ENCODE measurements around the gene CPNE9. TPM values are rescaled to one million over a fixed set of nuclear protein-coding genes. Genes with fewer than 3 reads are reported as not detected.

CPNE9 gene
- total RNA-seq, 1 experiment from 2014 or later = 0.38 TPM

DNA sequence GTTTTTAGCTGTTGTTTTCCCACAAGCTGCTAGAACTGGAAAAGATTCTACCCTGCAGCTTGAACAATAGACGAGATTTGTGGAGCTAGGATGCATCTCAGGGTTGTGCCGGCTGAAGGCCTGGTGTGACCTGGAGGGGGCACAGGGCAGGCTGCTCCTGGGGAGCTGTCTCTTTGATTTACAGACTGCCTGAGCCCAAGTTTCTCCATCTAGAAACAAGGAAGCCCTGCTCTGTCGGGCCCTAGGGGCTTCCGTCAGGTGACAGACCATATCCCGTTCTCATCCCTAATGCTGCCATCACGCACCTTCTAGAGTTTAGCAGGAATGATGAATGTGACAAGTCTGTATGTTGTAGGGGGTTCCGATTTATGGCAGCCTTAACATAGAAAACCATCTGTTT is 7.9 kb upstream of the CPNE9 start:
- no peak for DNase-seq
- Histone ChIP-seq H3K36me3 (replicated peaks; ENCODE audit: control insufficient read depth, insufficient read depth, low read length) (peaks cover 5% of the 10 kb centered on the region), H3K4me3 (ENCODE audit: insufficient read depth, low read depth, low read length) (no peak overlapping the region), H3K27me3 (ENCODE audit: control insufficient read depth, insufficient read depth, low read length) (no peaks in the 10 kb centered on the region)

DNA sequence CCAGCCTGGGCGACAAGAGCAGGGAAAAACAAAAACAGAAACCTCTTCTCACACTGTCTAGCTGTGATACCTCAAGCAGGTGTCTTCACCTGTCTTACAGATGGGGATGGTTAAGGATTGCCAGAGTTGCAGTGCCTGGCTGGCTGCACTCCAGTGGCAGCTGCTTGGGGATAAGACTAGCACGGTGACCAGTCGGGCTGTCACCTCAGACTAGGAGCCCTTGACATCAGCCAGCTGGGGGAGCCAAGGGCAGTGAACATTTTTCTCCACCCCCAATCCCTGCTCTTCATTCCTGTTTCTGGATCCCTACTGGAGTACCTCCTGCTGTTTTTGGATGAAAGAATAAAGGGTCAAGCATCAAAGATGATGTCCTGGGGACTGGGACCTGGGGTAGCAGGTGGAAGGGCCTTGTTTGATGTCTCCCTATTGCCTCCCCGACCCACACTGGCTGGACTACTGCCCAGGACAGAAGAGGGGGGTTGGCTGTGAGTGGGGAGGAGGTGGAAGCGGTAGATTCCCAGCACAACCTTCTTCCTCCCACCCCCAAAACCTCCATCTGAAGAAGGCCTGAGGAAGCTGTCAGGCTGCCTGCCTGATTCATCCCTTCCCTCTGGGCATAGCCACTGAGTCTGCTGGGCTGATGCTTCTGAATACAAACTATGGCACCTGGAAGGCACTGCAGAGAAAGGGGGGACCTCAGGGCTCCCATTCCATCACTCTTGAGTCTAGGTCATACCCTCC is 7.0 kb upstream of the CPNE9 start:
- DNase-seq = no peak
- H3K4me3 ChIP-seq (ENCODE audit: insufficient read depth, low read depth, low read length) = no peak overlapping the region
- H3K27me3 ChIP-seq (ENCODE audit: control insufficient read depth, insufficient read depth, low read length) = no peaks in the 10 kb centered on the region
- peaks cover 5% of the 10 kb centered on the region for H3K36me3 ChIP-seq (replicated peaks; ENCODE audit: control insufficient read depth, insufficient read depth, low read length)

DNA sequence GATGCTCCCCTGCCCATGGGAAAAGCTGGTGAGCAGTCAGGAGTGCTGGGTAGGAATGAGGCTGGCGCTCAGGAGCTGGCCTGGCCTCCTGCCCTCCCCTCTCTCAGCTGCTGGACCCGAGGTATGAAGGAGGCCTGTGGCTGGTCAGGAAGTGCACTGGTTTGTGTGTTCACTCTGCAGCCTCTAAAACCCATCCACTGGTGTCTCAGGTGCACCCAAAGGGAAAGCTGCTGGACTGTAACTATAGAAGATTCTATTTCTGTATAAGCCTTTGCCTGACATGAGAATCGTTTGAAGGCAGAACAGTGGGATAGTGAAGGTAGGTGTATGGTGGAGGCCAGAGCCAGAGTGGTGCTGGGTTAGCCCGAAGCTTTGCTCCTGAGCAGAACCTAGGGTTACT is 5.7 kb upstream of the CPNE9 start:
- DNase-seq = no peak
- peaks cover under 1% of the 10 kb centered on the region; the same call in 1 of the 2 replicates for H3K27me3 ChIP-seq (ENCODE audit: control insufficient read depth, insufficient read depth, low read length)
- H3K4me3 ChIP-seq (ENCODE audit: insufficient read depth, low read depth, low read length) = no peak overlapping the region
- peaks cover 4% of the 10 kb centered on the region for H3K36me3 ChIP-seq (replicated peaks; ENCODE audit: control insufficient read depth, insufficient read depth, low read length)

DNA sequence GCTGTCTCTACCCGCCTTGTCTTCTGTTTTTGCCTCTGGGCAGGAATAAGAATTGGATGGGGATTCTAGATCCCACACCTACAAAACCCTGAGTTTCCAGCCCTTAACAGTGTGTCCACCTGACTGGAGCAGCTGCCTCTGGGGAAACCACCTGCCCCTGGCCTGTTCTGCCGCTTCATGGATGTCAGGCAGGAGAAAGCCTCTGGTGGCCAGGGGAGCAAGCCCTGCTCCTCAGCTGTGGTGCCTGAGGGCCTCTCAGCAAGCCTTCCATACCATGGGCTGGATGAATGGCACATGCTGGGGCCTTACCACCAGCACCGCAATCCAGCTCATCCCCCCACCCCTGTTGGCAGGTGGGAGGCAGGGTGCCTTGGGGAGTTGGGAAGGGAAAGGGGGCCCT is 5.3 kb upstream of the CPNE9 start:
- peaks cover 5% of the 10 kb centered on the region; the same call in 1 of the 2 replicates for H3K27me3 ChIP-seq (ENCODE audit: control insufficient read depth, insufficient read depth, low read length)
- no peak overlapping the region for H3K4me3 ChIP-seq (ENCODE audit: insufficient read depth, low read depth, low read length)
- no peak for DNase-seq
- peaks cover 4% of the 10 kb centered on the region for H3K36me3 ChIP-seq (replicated peaks; ENCODE audit: control insufficient read depth, insufficient read depth, low read length)

DNA sequence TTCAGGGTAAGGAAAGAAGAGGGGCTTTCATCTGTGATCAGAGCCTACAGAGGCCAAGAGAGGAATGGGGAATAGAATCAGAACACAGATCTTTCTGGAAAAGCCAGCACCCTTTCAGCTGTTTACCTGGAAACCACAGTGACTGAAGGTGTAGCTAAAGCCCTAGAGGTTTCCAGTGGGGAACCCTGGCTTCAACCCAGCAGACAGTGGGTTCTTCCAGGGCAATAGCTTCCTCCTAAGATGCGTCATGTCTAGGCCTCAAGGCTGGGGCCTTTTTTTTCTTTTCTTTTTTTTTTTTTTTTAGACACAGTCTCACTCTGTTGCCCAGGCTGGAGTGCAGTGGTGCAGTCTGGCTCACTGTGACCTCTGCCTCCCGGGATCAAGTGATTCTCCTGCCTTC is 3.1 kb upstream of the CPNE9 start:
- H3K36me3 ChIP-seq (replicated peaks; ENCODE audit: control insufficient read depth, insufficient read depth, low read length) = peaks cover 1% of the 10 kb centered on the region
- H3K4me3 ChIP-seq (ENCODE audit: insufficient read depth, low read depth, low read length) = no peak overlapping the region
- peaks cover 18% of the 10 kb centered on the region for H3K27me3 ChIP-seq (ENCODE audit: control insufficient read depth, insufficient read depth, low read length)
- no peak for DNase-seq

DNA sequence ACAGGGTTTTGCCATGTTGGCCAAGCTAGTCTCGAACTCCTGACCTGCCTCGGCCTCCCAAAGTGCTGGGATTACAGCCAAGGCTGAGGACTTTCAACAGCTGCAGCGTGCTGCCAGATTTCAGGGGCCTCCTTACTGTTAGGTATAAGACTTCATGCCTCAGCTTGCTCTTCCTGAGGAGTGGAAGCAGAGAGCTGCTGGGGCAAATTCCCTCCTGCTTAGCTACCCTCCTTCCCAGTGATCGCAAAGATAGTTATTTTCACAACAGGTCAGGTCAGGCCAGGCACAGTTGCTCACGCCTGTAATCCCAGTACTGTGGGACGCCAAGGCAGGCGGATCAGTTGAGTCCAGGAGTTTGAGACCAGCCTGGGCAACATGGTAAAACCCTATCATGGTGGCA is 2.6 kb upstream of the CPNE9 start:
- no peak for DNase-seq
- Histone ChIP-seq H3K27me3 (ENCODE audit: control insufficient read depth, insufficient read depth, low read length) (peaks cover 21% of the 10 kb centered on the region), H3K4me3 (ENCODE audit: insufficient read depth, low read depth, low read length) (no peak overlapping the region), H3K36me3 (replicated peaks; ENCODE audit: control insufficient read depth, insufficient read depth, low read length) (peaks cover 1% of the 10 kb centered on the region)

DNA sequence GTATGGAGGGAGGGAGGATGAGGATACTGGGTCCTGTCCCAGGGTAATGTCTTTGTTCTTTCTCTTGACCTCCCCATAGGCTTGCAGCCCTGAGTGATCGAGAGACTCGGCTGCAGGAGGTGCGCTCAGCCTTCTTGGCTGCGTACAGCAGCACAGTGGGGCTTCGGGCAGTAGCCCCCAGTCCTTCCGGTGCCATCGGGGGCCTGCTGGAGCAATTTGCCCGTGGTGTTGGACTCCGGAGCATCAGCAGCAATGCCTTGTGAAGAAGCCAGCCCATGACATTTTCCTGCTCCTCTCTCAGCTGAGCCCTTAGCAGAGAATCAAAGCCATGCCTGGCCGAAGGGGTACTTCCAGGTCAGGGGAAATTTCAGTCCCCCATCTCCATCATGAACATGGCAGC is 1.9 kb upstream of the CPNE9 start:
- Histone ChIP-seq H3K27me3 (ENCODE audit: control insufficient read depth, insufficient read depth, low read length) (peaks cover 25% of the 10 kb centered on the region), H3K36me3 (replicated peaks; ENCODE audit: control insufficient read depth, insufficient read depth, low read length) (peaks cover 1% of the 10 kb centered on the region), H3K4me3 (ENCODE audit: insufficient read depth, low read depth, low read length) (no peak overlapping the region)
- DNase-seq = no peak

GRCh38 chr3:9703240-9703639 is 393 bp upstream of the CPNE9 start:
- H3K4me3 ChIP-seq (ENCODE audit: insufficient read depth, low read depth, low read length) = no peak overlapping the region

DNA sequence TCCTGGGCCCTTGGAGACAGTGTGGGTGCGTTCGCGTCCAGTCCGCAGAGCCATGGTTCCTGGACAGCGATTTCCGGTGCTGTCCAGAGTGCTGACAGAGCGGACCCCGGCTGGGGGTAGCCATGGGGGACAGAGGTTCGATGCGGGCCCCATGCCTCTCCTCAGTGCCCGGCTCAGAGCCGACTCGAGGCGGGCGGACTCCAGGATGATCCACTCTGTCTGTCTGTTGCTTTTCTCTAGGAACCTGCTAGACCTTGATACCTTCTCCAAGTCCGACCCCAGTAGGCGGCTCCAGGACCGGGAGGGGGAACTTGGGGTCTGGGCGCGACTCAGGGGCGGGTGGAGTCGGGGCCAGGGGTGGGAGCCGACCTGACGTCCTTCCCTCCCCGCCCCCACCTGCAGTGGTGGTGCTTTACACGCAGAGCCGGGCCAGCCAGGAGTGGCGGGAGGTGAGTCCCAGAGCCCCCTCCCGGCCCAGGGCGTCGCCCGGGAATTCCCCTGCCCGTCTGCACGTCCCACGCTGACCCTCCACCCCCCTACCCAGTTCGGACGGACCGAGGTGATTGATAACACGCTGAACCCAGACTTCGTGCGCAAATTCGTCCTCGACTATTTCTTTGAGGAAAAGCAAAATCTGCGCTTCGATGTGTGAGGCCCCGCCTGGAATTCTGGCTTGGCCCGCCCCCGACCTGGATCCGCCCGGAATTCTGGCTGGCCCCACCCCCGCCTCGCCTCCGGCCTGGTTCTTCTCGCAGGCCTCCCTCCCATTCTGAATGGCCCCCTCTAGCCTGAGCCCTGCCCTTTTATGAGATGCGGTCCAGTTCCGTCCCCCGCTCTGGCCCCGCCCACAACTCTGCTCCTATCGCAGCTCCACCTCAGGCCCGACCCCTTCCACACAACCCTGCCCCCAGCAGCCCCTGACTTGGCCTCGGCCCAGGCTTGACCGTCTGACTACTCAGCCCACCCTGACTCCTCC is 1.0 kb downstream of the CPNE9 start:
- peak; percentile 98 for DNase-seq

More at GRCh38 chr3:9703240-9703639, 393 bp upstream of the CPNE9 start:
- no peaks in the 10 kb centered on the region; the same call in 1 of the 2 replicates for H3K36me3 ChIP-seq (replicated peaks; ENCODE audit: control insufficient read depth, insufficient read depth, low read length)
- peaks cover 26% of the 10 kb centered on the region for H3K27me3 ChIP-seq (ENCODE audit: control insufficient read depth, insufficient read depth, low read length)
- DNase-seq = no peak

GRCh38 chr3:9710174-9710739 is 6.6 kb downstream of the CPNE9 start:
- peaks cover 13% of the 10 kb centered on the region for H3K27me3 ChIP-seq (ENCODE audit: control insufficient read depth, insufficient read depth, low read length)
- no peak for DNase-seq
- no peak overlapping the region for H3K4me3 ChIP-seq (ENCODE audit: insufficient read depth, low read depth, low read length)
- no peaks in the 10 kb centered on the region for H3K36me3 ChIP-seq (replicated peaks; ENCODE audit: control insufficient read depth, insufficient read depth, low read length)

More for the DNA sequence above, 1.0 kb downstream of the CPNE9 start:
- no peaks in the 10 kb centered on the region for H3K36me3 ChIP-seq (replicated peaks; ENCODE audit: control insufficient read depth, insufficient read depth, low read length)
- H3K27me3 ChIP-seq (ENCODE audit: control insufficient read depth, insufficient read depth, low read length) = peaks cover 28% of the 10 kb centered on the region
- peak overlapping the region; percentile 42 for H3K4me3 ChIP-seq (ENCODE audit: insufficient read depth, low read depth, low read length)

DNA sequence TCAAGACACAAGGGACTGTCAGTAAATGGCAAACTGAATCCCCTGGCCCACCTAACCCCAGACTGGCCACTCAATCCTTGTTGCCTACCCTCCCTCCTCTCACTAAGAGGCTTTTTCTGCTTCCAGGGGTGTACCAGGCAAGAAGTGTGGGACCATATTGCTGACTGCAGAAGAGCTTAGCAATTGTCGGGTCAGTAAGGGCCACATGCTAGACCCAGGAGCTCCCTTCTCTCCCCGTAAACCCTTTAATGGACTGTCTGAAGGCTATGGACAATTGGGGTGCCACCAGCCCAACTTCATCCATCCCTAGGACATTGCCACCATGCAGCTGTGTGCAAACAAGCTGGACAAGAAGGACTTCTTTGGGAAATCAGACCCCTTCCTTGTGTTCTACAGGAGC is 8.8 kb downstream of the CPNE9 start:
- Histone ChIP-seq H3K4me3 (ENCODE audit: insufficient read depth, low read depth, low read length) (no peak overlapping the region), H3K36me3 (replicated peaks; ENCODE audit: control insufficient read depth, insufficient read depth, low read length) (no peaks in the 10 kb centered on the region), H3K27me3 (ENCODE audit: control insufficient read depth, insufficient read depth, low read length) (peaks cover 3% of the 10 kb centered on the region; the same call in 1 of the 2 replicates)
- no peak for DNase-seq

GRCh38 chr3:9713142-9713541 is 9.5 kb downstream of the CPNE9 start:
- Histone ChIP-seq H3K4me3 (ENCODE audit: insufficient read depth, low read depth, low read length) (no peak overlapping the region), H3K36me3 (replicated peaks; ENCODE audit: control insufficient read depth, insufficient read depth, low read length) (no peaks in the 10 kb centered on the region), H3K27me3 (ENCODE audit: control insufficient read depth, insufficient read depth, low read length) (peaks cover 3% of the 10 kb centered on the region; the same call in 1 of the 2 replicates)
- DNase-seq = no peak

DNA sequence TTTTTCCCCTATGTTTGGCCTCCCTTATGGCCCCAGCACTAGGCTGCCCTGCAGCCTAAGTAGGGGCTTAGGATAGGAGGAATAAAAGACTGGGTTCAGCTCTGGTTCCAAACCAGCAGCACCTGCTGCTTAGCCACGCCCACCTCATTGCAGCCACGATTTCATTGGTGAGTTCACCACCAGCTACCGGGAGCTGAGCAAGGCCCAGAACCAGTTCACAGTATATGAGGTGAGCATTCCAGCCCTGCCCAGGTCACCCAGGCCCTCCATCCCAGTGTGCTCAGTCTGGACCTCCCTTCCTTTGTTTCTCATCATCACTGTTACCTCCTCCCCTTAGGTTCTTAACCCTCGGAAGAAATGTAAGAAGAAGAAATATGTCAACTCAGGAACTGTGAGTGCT is 11.5 kb downstream of the CPNE9 start:
- H3K36me3 ChIP-seq (replicated peaks; ENCODE audit: control insufficient read depth, insufficient read depth, low read length) = no peaks in the 10 kb centered on the region
- DNase-seq = peak; percentile 85
- H3K4me3 ChIP-seq (ENCODE audit: insufficient read depth, low read depth, low read length) = no peak overlapping the region
- peaks cover 2% of the 10 kb centered on the region; the same call in 1 of the 2 replicates for H3K27me3 ChIP-seq (ENCODE audit: control insufficient read depth, insufficient read depth, low read length)

DNA sequence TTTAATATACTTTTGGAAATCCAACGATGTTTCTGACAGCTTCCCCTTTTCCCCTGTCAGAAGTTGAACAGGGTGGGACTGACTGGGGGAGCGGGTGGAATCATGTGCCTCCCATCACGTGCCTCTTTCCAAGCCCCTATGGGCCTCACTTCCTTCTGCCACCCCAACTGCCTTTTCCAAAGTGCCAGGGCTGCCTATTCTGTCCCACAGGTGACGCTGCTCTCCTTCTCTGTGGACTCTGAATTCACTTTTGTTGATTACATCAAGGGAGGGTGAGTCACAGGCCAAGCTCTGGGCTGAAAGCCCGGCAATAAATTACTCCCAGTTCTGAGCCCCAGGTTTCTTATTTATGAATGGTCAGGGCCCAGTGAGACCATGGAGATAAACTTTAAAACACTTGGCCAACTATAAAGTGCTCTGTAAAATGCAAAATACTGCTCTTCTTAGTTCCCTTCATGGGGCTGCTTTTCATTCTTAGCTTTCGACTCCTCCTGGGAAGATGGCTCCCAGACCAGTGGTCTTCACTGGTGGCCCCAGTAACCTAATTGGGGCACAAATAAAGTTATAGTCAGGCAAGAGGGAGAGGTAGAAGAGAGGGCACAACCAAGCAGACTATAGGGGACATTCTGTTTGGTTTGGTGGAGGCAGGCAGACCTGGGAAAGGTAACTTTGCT is 12.3 kb downstream of the CPNE9 start:
- no peak for DNase-seq
- Histone ChIP-seq H3K4me3 (ENCODE audit: insufficient read depth, low read depth, low read length) (no peak overlapping the region), H3K36me3 (replicated peaks; ENCODE audit: control insufficient read depth, insufficient read depth, low read length) (no peaks in the 10 kb centered on the region), H3K27me3 (ENCODE audit: control insufficient read depth, insufficient read depth, low read length) (peaks cover 2% of the 10 kb centered on the region; the same call in 1 of the 2 replicates)

All from H7 (cell line).